Neural cell (in vitro differentiated cells): ENCODE results near the gene PIP4K2A. TPM values are rescaled to one million over a fixed set of nuclear protein-coding genes. Genes with fewer than 3 reads are reported as not detected.

Experiments used
- H2AFZ ChIP-seq: fragments of 200-600, 300-800 bp; sonication (generic), shearing (Covaris generic); 2 replicates; pipeline ENCODE4 v1.6.0; 2014; ENCODE audit warnings: low read depth, mild to moderate bottlenecking, antibody characterized with exemption, low read length, moderate library complexity
- H3F3A ChIP-seq: fragments of 200-600 bp; shearing (Covaris generic); 2 replicates; pipeline ENCODE4 v1.6.1; 2016; ENCODE audit warnings: mild to moderate bottlenecking, moderate library complexity, mixed read lengths, antibody characterized with exemption, low read length; ENCODE audit not compliant: insufficient read depth, poor library complexity, severe bottlenecking
- H3K27ac ChIP-seq: fragments of 200-600, 300-800 bp; sonication (generic), shearing (Covaris generic); 2 replicates; pipeline ENCODE4 v1.5.1; 2014; ENCODE audit warnings: mild to moderate bottlenecking, low read length, moderate library complexity
- H3K27me3 ChIP-seq: fragments of 300-800, 200-600 bp; sonication (generic), shearing (Covaris generic); 2 replicates; pipeline ENCODE4 v1.6.0; 2014; ENCODE audit warnings: mild to moderate bottlenecking, low read depth, low read length, moderate library complexity; ENCODE audit not compliant: insufficient read depth
- H3K36me3 ChIP-seq: fragments of 300-800, 200-600 bp; sonication (generic), shearing (Covaris generic); 2 replicates; pipeline ENCODE4 v1.5.1; 2014; ENCODE audit warnings: mild to moderate bottlenecking, antibody characterized with exemption, low read length, moderate library complexity; ENCODE audit not compliant: insufficient read depth
- H3K4me2 ChIP-seq: fragments of 300-800, 200-600 bp; sonication (generic), shearing (Covaris generic); 2 replicates; pipeline ENCODE4 v1.6.0; 2014; ENCODE audit warnings: mild to moderate bottlenecking, low read length
- H3K4me3 ChIP-seq: fragments of 300-800, 200-600 bp; sonication (generic), shearing (Covaris generic); 2 replicates; pipeline ENCODE4 v1.5.1; 2014; ENCODE audit warnings: mild to moderate bottlenecking, low read length, moderate library complexity
- H3K79me2 ChIP-seq: fragments of 200-600 bp; shearing (Covaris generic); replicated peaks from 2 replicates; pipeline ENCODE4 v1.6.0; 2014; ENCODE audit warnings: mild to moderate bottlenecking, low read length, moderate library complexity; ENCODE audit not compliant: insufficient read depth
- H3K9ac ChIP-seq: fragments of 300-800, 200-600 bp; sonication (generic), shearing (Covaris generic); 2 replicates; pipeline ENCODE4 v1.6.1; 2016; ENCODE audit warnings: mild to moderate bottlenecking, low read length, mixed read lengths
- H3K9me2 ChIP-seq: fragments of 200-600 bp; shearing (Covaris generic); 2 replicates; pipeline ENCODE4 v1.6.1; 2016; ENCODE audit warnings: mild to moderate bottlenecking, low read length, mixed read lengths; ENCODE audit not compliant: insufficient read depth
- H3K9me3 ChIP-seq: fragments of 200-600, 300-800 bp; sonication (generic), shearing (Covaris generic); 2 replicates; pipeline ENCODE4 v1.6.1; 2016; ENCODE audit warnings: mild to moderate bottlenecking, mixed run types, low read length, moderate library complexity, mixed read lengths
- H4K20me1 ChIP-seq: fragments of 200-600 bp; shearing (Covaris generic); 2 replicates; pipeline ENCODE4 v1.6.1; 2016; ENCODE audit warnings: mild to moderate bottlenecking, mixed run types; ENCODE audit not compliant: insufficient read depth
- EP300 ChIP-seq: fragments of 450-650 bp; conservative IDR thresholded peaks from 2 replicates; pipeline ENCODE4 v1.6.1; 2014; ENCODE audit warnings: antibody characterized with exemption, mild to moderate bottlenecking, moderate library complexity; ENCODE audit not compliant: poor library complexity, severe bottlenecking
- EZH2 ChIP-seq: fragments of 200-600, 300-800 bp; shearing (Covaris generic), sonication (generic); IDR thresholded peaks from 2 replicates; pipeline ENCODE4 v1.6.1; 2014; ENCODE audit warnings: antibody characterized with exemption, low read length, borderline replicate concordance, mild to moderate bottlenecking; ENCODE audit not compliant: insufficient read depth, poor library complexity, severe bottlenecking
- MXI1 ChIP-seq: fragments of 450-650 bp; conservative IDR thresholded peaks from 2 replicates; pipeline ENCODE4 v1.6.1; 2014; ENCODE audit warnings: antibody characterized with exemption, mild to moderate bottlenecking; ENCODE audit not compliant: poor library complexity, severe bottlenecking
- POLR2AphosphoS5 ChIP-seq: IDR thresholded peaks from 2 replicates; pipeline ENCODE4 v1.6.1; 2012
- RAD21 ChIP-seq: fragments of 450-650 bp; conservative IDR thresholded peaks from 2 replicates; pipeline ENCODE4 v1.6.1; 2014; ENCODE audit warnings: antibody characterized with exemption, mild to moderate bottlenecking, moderate library complexity
- SMC3 ChIP-seq: fragments of 450-650 bp; conservative IDR thresholded peaks from 2 replicates; pipeline ENCODE4 v1.6.1; 2014; ENCODE audit warnings: antibody characterized with exemption, mild to moderate bottlenecking, moderate library complexity; ENCODE audit not compliant: poor library complexity
- TAF1 ChIP-seq: IDR thresholded peaks from 2 replicates; pipeline ENCODE4 v1.6.1; 2012; ENCODE audit warnings: low read depth
- polyA plus RNA-seq: library from polyadenylated mRNA; depleted of rRNA; stranded (reverse); fragments of >200 nt; gene quantifications from 2 replicates; pipeline ENCODE4 v1.2.3, GENCODE V29; 2014
- TF ChIP-seq, protein P1 (sequence below): IDR thresholded peaks from 2 replicates; pipeline ENCODE4 v1.6.1; 2012; ENCODE audit warnings: borderline replicate concordance
- TF ChIP-seq, protein P2 (sequence below): fragments of 450-650 bp; IDR thresholded peaks from 2 replicates; pipeline ENCODE4 v1.5.1; 2014; ENCODE audit warnings: antibody characterized with exemption, mild to moderate bottlenecking, moderate library complexity; ENCODE audit not compliant: poor library complexity, severe bottlenecking

Gene PIP4K2A
- polyA plus RNA-seq, 1 donor from 2014 or later, result 12.6 TPM

DNA sequence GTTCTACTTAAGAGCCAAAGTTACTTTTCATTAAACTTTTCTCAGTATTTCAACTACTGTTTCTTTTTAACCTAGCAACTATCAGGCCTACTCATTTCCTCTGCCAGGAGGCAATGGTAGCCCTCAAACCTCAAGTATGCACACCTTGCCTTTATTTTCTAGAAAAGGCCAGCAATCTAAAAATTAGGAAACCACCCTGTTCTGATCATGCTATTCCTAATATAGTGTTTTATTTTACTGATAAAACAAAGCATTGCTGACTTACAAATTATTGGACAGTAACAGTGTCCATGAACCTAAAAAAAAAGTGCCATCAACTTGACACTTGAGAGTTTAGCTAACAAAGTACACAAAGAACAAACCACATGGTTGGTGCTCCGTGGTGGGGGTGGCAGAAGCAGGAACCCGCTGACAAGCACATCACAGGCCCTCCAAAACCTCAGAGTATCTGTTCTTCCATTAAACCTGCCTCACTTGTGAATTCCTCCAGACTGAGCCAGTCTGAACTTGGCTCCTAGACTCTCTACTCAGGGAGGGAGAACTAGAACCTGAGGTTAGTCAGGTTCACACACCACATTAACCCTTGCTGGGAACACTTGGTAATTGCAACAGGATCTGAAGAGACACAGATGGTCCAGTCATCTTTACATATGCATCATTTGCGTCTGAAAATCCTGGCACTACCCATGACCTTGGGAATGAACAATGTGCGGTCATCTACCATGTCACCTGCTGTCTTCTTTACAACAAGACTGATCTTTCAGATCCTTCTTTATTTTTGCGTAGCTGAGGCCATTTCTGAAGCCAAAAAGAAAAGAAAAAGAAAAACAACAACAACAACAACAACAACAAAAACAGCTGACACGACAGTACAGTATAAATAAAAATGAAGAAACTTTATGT is 31.9 kb downstream of the PIP4K2A start:
- no peak overlapping the region for H3K4me3 ChIP-seq
- H2AFZ ChIP-seq, result no peak overlapping the region
- no peaks in the 10 kb centered on the region for H3K27me3 ChIP-seq
- no peaks in the 10 kb centered on the region for H3K36me3 ChIP-seq
- H3K27ac ChIP-seq, result no peak overlapping the region
- no peak overlapping the region for H3K9ac ChIP-seq
- no peaks in the 10 kb centered on the region for H4K20me1 ChIP-seq
- peaks cover 9% of the 10 kb centered on the region for H3K79me2 ChIP-seq
- H3K9me3 ChIP-seq, result no peaks in the 10 kb centered on the region
- H3K4me2 ChIP-seq, result no peak overlapping the region
- H3K9me2 ChIP-seq, result no peaks in the 10 kb centered on the region
- no peak for TF ChIP-seq POLR2AphosphoS5
- TF ChIP-seq MXI1, result no peak
- no peak for TF ChIP-seq TAF1
- TF ChIP-seq EZH2, result no peak
- TF ChIP-seq, protein P1, sequence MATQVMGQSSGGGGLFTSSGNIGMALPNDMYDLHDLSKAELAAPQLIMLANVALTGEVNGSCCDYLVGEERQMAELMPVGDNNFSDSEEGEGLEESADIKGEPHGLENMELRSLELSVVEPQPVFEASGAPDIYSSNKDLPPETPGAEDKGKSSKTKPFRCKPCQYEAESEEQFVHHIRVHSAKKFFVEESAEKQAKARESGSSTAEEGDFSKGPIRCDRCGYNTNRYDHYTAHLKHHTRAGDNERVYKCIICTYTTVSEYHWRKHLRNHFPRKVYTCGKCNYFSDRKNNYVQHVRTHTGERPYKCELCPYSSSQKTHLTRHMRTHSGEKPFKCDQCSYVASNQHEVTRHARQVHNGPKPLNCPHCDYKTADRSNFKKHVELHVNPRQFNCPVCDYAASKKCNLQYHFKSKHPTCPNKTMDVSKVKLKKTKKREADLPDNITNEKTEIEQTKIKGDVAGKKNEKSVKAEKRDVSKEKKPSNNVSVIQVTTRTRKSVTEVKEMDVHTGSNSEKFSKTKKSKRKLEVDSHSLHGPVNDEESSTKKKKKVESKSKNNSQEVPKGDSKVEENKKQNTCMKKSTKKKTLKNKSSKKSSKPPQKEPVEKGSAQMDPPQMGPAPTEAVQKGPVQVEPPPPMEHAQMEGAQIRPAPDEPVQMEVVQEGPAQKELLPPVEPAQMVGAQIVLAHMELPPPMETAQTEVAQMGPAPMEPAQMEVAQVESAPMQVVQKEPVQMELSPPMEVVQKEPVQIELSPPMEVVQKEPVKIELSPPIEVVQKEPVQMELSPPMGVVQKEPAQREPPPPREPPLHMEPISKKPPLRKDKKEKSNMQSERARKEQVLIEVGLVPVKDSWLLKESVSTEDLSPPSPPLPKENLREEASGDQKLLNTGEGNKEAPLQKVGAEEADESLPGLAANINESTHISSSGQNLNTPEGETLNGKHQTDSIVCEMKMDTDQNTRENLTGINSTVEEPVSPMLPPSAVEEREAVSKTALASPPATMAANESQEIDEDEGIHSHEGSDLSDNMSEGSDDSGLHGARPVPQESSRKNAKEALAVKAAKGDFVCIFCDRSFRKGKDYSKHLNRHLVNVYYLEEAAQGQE, result no peak
- TF ChIP-seq EP300, result no peak
- no peak for TF ChIP-seq RAD21
- no peak for TF ChIP-seq SMC3
- TF ChIP-seq, protein P2, sequence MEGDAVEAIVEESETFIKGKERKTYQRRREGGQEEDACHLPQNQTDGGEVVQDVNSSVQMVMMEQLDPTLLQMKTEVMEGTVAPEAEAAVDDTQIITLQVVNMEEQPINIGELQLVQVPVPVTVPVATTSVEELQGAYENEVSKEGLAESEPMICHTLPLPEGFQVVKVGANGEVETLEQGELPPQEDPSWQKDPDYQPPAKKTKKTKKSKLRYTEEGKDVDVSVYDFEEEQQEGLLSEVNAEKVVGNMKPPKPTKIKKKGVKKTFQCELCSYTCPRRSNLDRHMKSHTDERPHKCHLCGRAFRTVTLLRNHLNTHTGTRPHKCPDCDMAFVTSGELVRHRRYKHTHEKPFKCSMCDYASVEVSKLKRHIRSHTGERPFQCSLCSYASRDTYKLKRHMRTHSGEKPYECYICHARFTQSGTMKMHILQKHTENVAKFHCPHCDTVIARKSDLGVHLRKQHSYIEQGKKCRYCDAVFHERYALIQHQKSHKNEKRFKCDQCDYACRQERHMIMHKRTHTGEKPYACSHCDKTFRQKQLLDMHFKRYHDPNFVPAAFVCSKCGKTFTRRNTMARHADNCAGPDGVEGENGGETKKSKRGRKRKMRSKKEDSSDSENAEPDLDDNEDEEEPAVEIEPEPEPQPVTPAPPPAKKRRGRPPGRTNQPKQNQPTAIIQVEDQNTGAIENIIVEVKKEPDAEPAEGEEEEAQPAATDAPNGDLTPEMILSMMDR, result no peak
- no peaks in the 10 kb centered on the region for H3F3A ChIP-seq

DNA sequence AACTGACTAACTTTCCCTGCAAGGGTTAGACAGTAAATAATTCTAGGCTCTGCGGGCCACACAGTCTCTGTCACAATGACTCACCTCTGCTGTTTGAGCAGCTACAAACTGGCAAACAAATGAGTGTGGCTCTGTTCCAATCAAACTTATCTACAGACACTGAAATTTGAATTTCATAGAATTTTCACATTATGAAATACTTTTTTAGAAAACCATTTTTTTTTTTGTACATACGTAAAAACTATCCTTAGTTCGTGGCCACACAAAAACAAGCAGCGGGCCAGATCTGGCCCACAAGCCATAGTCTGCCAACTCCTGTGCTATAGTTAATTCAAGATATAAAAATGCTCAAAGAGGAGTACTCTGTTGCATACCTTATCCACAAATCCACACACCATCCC is 32.6 kb downstream of the PIP4K2A start:
- Histone ChIP-seq H2AFZ (no peak overlapping the region), H3K9me2 (no peaks in the 10 kb centered on the region), H3K27me3 (no peaks in the 10 kb centered on the region), H3K4me3 (no peak overlapping the region), H3K79me2 (peaks cover 9% of the 10 kb centered on the region), H3K9me3 (no peaks in the 10 kb centered on the region), H3K9ac (no peak overlapping the region), H4K20me1 (no peaks in the 10 kb centered on the region), H3K36me3 (no peaks in the 10 kb centered on the region), H3K27ac (no peak overlapping the region), H3F3A (no peaks in the 10 kb centered on the region), H3K4me2 (no peak overlapping the region)
- TF ChIP-seq RAD21 (no peak), POLR2AphosphoS5 (no peak), SMC3 (no peak), EP300 (no peak), TAF1 (no peak), EZH2 (no peak), MXI1 (no peak)
- TF ChIP-seq, protein P2, result no peak
- TF ChIP-seq, protein P1, result no peak
